ENCODE results near the gene ELMO1.

The ELMO1 gene

GRCh38 chr7:37462138-37462537 is 13.5 kb upstream of the ELMO1 start:
- no peak for FAIRE-seq

- no peak for FAIRE-seq
Measured at GRCh38 chr7:37455081-37455480, 6.4 kb upstream of the ELMO1 start.

GRCh38 chr7:37452346-37452745 is 3.7 kb upstream of the ELMO1 start:
- no peak for FAIRE-seq

- FAIRE-seq: no peak
Measured at GRCh38 chr7:37450035-37450434, 1.4 kb upstream of the ELMO1 start.

GRCh38 chr7:37449621-37450020 is 957 bp upstream of the ELMO1 start:
- no peak for FAIRE-seq

GRCh38 chr7:37448011-37448635 is 541 bp downstream of the ELMO1 start:
- FAIRE-seq: no peak

GRCh38 chr7:37446371-37446770 is 2.3 kb downstream of the ELMO1 start:
- no peak for FAIRE-seq

- FAIRE-seq: no peak
Measured at GRCh38 chr7:37445790-37446189, 2.9 kb downstream of the ELMO1 start.

GRCh38 chr7:37445064-37445723 is 3.5 kb downstream of the ELMO1 start:
- no peak for FAIRE-seq

GRCh38 chr7:37443627-37444026 is 5.0 kb downstream of the ELMO1 start:
- no peak for FAIRE-seq

- no peak for FAIRE-seq
Measured at GRCh38 chr7:37442268-37442667, 6.4 kb downstream of the ELMO1 start.

- no peak for FAIRE-seq
Measured at GRCh38 chr7:37441816-37442215, 6.8 kb downstream of the ELMO1 start.

- no peak for FAIRE-seq
Measured at GRCh38 chr7:37441386-37441760, 7.3 kb downstream of the ELMO1 start.

GRCh38 chr7:37440738-37441385 is 7.8 kb downstream of the ELMO1 start:
- FAIRE-seq: no peak

- no peak for FAIRE-seq
Measured at GRCh38 chr7:37439653-37440026, 9.0 kb downstream of the ELMO1 start.

- FAIRE-seq: no peak
Measured at GRCh38 chr7:37438906-37439652, 9.6 kb downstream of the ELMO1 start.

GRCh38 chr7:37435156-37435855 is 13.4 kb downstream of the ELMO1 start:
- FAIRE-seq: no peak

GRCh38 chr7:37434529-37434928 is 14.1 kb downstream of the ELMO1 start:
- no peak for FAIRE-seq

GRCh38 chr7:37433166-37433565 is 15.5 kb downstream of the ELMO1 start:
- no peak for FAIRE-seq

GRCh38 chr7:37432281-37432920 is 16.3 kb downstream of the ELMO1 start:
- no peak for FAIRE-seq

GRCh38 chr7:37431413-37431812 is 17.3 kb downstream of the ELMO1 start:
- FAIRE-seq: no peak

GRCh38 chr7:37430640-37431039 is 18.0 kb downstream of the ELMO1 start:
- FAIRE-seq: no peak

- no peak for FAIRE-seq
Measured at GRCh38 chr7:37430171-37430570, 18.5 kb downstream of the ELMO1 start.
